WERI-Rb-1 (cell line): ENCODE results near the gene UGGT1.

Experiments
- DNase-seq: peaks from one replicate; pipeline ENCODE4 v3.0.0-alpha.2; 2020
- H3K27ac ChIP-seq: fragments of 250-450 bp; sonication (Bioruptor Pico); 2 replicates; pipeline ENCODE4 v1.5.1; 2020; ENCODE audit warnings: mild to moderate bottlenecking, moderate library complexity
- H3K27me3 ChIP-seq: fragments of 250-450 bp; sonication (Bioruptor Pico); 2 replicates; pipeline ENCODE4 v1.5.1; 2021; ENCODE audit warnings: mild to moderate bottlenecking, low read depth, moderate library complexity; ENCODE audit not compliant: insufficient read depth, severe bottlenecking
- H3K36me3 ChIP-seq: fragments of 250-450 bp; sonication (Bioruptor Pico); 2 replicates; pipeline ENCODE4 v1.5.1; 2020; ENCODE audit warnings: mild to moderate bottlenecking, moderate library complexity
- H3K4me3 ChIP-seq: 2 replicates; pipeline ENCODE4 v1.5.1; 2011; ENCODE audit warnings: low read depth, mild to moderate bottlenecking, control low read depth, low read length
- H3K9me3 ChIP-seq: fragments of 250-450 bp; sonication (Bioruptor Pico); 2 replicates; pipeline ENCODE4 v1.5.1; 2021; ENCODE audit warnings: mild to moderate bottlenecking, moderate library complexity; ENCODE audit not compliant: severe bottlenecking
- CTCF ChIP-seq: IDR thresholded peaks from 2 replicates; pipeline ENCODE4 v1.5.1; 2011; ENCODE audit warnings: low read depth, mild to moderate bottlenecking, control low read depth, inconsistent platforms, low read length

Gene UGGT1

DNA sequence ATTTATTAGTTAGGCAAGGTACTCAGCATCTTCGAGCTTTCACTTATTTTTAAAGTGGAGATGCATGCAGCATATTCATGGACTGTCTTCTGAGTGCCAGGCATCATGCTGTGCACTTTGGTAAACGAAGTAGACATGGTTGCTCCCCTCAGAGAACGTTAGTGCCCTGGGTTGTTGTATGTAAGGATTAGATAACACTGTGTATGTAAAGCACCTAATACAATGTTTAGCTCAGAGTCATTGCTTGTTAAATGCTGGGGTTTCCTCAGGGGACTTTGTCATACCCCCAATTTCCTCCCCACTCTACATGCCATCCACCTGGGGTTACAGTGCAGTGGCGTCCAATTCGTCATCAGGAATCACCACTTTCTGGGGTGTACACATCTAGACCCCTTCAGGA, 2.8 kb downstream of the UGGT1 start:
- Histone ChIP-seq H3K9me3 (no peaks in the 10 kb centered on the region), H3K27me3 (no peaks in the 10 kb centered on the region), H3K36me3 (peaks cover 30% of the 10 kb centered on the region), H3K27ac (no peak overlapping the region), H3K4me3 (no peak overlapping the region)
- TF ChIP-seq CTCF, result no peak
- DNase-seq, result no peak

DNA sequence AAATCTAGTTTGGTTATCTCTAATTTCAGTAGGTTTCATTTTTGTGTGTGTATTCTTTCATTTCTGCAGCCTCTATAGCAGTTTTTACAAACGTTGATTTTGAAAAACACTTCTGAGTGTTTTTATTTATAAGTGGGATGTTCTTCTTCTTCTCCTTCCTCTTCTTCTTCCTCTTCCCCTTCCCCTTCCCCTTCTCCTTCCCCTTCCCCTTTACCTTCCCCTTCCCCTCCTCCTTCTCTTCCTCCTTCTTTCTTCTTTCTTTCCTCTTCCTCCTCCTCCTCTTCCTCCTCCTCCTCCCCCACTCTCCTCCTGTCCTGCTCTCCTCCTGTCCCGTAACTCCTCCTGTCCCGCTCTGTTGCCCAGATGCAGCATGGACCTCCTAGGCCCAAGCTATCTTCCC, 4.2 kb downstream of the UGGT1 start:
- Histone ChIP-seq H3K27ac (no peak overlapping the region), H3K27me3 (no peaks in the 10 kb centered on the region), H3K4me3 (no peak overlapping the region), H3K9me3 (no peaks in the 10 kb centered on the region), H3K36me3 (peaks cover 45% of the 10 kb centered on the region)
- no peak for TF ChIP-seq CTCF
- no peak for DNase-seq

DNA sequence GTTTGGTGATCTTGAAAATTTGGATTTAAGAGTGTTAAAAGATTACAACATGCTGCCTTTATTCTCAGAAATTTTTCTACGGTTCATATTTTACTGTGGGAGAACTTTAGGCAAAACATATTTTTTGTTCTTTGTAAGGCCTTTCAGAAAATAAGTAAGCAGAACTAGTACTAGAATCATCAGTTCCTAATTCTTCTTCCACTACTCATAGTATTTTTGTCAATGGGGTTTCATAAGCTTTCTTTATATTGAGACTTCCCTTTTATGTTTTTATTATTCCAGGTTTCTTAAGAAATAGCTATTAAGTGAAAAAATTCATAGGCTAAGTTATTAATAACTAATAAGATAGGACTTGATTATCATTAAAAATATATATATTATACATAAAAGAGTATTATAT, 12.4 kb downstream of the UGGT1 start:
- no peak for DNase-seq
- Histone ChIP-seq H3K36me3 (peaks cover 45% of the 10 kb centered on the region), H3K9me3 (no peaks in the 10 kb centered on the region), H3K4me3 (no peak overlapping the region), H3K27me3 (no peaks in the 10 kb centered on the region), H3K27ac (no peak overlapping the region)
- no peak for TF ChIP-seq CTCF

DNA sequence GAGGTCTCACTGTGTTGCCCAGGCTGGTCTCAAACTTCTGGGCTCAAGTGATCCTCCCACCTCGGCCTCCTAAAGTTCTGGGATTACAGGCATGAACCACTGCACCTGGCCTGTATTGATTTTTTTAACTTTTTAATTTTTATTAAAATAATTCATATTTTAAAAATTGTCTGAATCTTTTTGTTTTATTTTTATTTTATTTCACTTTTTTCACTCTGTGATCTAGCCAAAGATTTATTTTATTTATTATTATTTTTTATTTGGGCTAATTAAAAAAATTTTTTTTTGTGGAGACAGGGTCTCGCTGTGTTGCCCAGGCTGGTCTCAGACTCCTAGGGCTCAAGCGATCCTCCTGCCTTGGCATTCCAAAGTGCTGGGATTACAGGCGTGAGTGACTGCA, 14.1 kb downstream of the UGGT1 start:
- no peak for DNase-seq
- Histone ChIP-seq H3K4me3 (no peak overlapping the region), H3K27me3 (no peaks in the 10 kb centered on the region), H3K9me3 (no peaks in the 10 kb centered on the region), H3K36me3 (peaks cover 40% of the 10 kb centered on the region), H3K27ac (no peak overlapping the region)
- no peak for TF ChIP-seq CTCF

DNA sequence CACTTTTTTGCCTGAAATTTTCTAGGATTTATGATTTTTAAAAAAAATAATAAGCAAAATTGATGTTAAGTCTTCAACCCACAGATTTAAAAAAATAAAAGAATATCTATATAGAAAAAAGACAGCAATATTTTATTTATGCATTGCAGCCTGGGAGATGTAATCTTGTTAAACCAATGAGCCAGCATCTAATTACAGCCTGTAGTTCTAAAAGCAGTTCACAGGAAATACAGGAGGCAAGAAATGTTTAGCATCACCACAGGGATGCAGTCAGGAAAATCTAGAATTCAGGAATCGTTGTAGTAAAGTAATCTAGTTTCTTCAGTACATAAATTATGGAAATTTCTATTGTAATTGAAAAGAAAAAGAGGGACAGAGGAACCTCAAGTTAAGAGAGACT, 17.2 kb downstream of the UGGT1 start:
- no peak for TF ChIP-seq CTCF
- no peaks in the 10 kb centered on the region for H3K27me3 ChIP-seq
- H3K4me3 ChIP-seq, result no peak overlapping the region
- H3K27ac ChIP-seq, result no peak overlapping the region
- peaks cover 44% of the 10 kb centered on the region for H3K36me3 ChIP-seq
- no peak for DNase-seq
- no peaks in the 10 kb centered on the region for H3K9me3 ChIP-seq

DNA sequence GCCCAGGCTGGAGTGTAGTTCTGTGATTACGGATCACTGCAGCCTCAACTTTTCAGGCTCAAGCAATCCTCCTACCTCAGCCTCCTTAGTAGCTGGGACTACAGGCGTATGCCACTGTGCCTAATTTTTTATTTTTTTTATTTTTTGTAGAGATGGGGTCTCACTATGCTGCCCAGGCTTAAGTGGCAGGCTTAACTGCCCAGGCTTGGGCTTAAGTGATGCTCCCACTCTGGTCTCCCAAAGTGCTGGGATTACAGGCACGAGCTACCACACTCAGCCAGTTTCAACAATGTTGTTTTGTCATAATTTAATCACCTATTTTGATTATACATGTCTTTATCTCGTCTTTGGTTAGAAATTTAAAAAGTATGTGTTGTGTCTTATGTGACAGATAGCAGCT, 18.2 kb downstream of the UGGT1 start:
- no peak for DNase-seq
- no peaks in the 10 kb centered on the region for H3K27me3 ChIP-seq
- peaks cover 44% of the 10 kb centered on the region for H3K36me3 ChIP-seq
- H3K9me3 ChIP-seq, result no peaks in the 10 kb centered on the region
- TF ChIP-seq CTCF, result no peak
- no peak overlapping the region for H3K27ac ChIP-seq
- no peak overlapping the region for H3K4me3 ChIP-seq
